GM21619 (cell line): ENCODE data around the gene RTN4IP1.
"Not testable (repeated sequence)": the region's sequence is repeated elsewhere in the genome, so short reads cannot be mapped to it uniquely, and the experiment has no call there.

Experiments used
- ATAC-seq: cut with Tn5 transposase; IDR thresholded peaks from one replicate; pipeline ENCODE4 v1.9.1; 2021; ENCODE audit not compliant: unreplicated experiment

RTN4IP1 gene

GRCh38 chr6:106628658-106629102 is 618 bp downstream of the RTN4IP1 start:
- peak; percentile 0 for ATAC-seq

- ATAC-seq = not testable (repeated sequence)
Observed at GRCh38 chr6:106627760-106628159, 1.5 kb downstream of the RTN4IP1 start.

DNA sequence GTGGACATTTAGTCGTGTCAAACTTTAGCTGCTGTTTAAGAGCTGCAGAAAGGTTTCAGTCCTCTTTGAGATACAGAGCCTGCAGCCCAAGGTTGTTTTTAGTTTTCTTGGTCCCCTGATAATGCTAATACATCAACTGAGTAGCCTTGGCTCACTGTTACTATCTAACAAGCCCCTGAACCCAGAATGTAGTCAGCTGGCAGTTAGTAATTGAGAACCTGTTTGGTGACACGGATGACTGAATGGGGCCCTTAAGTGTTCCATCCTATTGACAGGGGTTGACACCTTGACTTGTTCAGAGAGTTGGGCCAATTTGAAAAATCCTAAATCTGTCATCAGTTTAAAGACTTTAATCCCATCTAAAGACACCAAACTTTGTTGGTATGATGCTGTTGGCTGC is 2.8 kb downstream of the RTN4IP1 start:
- peak; percentile 37 for ATAC-seq

DNA sequence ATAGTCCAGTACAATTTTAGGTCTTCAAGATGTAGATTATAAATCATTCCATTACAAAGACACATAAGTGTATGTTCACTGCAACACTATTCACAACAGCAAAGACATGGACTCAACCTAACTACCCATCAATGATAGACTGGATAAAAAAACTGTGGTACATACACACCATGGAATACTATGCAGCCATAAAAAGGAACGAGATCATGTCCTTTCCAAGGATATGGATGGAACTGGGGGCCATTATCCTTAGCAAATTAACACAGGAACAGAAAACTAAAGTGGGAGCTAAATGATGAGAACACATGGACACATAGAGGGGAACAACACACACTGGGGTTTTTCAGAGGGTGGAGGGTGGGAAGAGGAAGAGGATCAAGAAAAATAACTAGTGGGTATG is 6.3 kb downstream of the RTN4IP1 start:
- no peak for ATAC-seq

DNA sequence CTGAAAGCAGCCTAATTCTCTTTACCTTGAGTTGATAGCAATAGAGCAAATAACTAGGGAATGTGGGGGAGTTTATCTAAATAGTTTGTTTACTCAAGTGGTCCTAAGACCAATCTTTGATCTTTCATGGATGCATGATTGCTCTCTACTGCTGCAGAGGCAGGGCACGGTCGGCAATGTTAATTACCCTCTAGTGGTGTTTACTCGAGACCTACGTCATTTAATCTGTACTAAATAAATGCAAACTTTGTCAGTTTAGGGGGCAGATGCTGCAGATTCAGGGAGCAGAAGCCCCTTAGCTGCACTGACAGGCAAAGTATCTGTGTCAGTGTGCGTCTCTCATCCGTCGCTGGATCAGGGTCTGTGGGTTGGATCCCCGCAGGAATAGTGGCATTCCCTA is 6.9 kb downstream of the RTN4IP1 start:
- ATAC-seq = no peak

GRCh38 chr6:106620931-106621672 is 8.2 kb downstream of the RTN4IP1 start:
- no peak for ATAC-seq

GRCh38 chr6:106619223-106619622 is 10.1 kb downstream of the RTN4IP1 start:
- ATAC-seq = no peak

GRCh38 chr6:106618324-106618723 is 11.0 kb downstream of the RTN4IP1 start:
- ATAC-seq = no peak

- ATAC-seq = no peak
Observed at GRCh38 chr6:106617857-106618256, 11.4 kb downstream of the RTN4IP1 start.

DNA sequence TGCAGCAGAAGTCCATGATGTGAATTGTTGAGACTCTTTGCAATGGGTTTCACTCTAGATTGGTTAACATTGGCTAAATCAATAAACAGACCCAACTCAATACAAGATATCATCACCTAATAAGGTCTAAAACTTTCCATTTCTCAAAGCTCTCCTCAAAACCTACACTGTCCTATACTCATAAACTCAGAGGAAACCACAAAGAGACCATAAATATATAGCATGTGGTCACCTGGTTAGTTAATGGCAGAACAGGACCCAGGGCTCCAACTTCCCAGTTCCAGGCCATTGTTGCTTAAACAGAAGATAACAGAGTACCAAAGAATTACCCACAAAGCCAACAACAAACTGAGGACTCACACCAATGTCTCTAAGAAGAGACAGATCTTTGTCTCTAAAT is 12.0 kb downstream of the RTN4IP1 start:
- peak; percentile 84 for ATAC-seq

- ATAC-seq = no peak
Observed at GRCh38 chr6:106614592-106615257, 14.6 kb downstream of the RTN4IP1 start.

- no peak for ATAC-seq
Observed at GRCh38 chr6:106614166-106614565, 15.1 kb downstream of the RTN4IP1 start.

DNA sequence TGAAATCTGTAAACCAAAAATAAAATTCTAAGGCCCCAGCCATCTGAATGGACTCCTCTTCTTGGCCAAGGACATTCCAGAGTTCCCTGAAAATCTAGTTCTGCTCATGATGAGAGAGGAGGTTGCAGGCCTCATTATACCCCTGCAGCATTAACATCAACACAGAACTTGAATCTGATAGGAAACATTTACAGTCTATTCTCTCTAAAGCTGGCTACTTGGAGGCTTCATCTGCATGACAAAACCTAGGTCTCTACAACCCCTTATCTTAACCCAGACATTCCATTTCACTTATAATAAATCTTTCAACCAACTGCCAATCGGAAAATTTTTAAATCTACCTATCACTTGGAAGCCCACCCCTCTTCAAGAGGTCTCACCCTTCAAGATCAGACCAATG is 15.7 kb downstream of the RTN4IP1 start:
- ATAC-seq = no peak

- ATAC-seq = no peak
Observed at GRCh38 chr6:106612671-106613416, 16.5 kb downstream of the RTN4IP1 start.

DNA sequence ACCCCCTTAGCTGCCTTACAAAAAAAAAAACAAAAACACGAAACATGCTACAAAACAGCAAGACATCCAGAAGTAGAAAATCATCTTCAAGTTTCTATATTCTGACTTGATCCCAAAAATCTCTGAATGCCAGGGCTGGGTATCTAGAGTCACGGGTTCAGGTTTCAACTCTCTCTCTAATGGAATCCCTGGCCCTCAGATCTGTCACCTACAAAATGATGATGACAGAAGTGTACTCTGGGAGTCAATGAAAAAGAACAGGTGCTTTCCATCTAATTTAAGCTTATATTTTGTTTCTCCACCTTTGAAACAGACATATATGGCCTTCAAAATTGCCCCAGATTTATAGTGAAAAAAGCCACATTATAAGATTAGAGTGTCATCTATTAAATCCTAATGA is 18.3 kb downstream of the RTN4IP1 start:
- no peak for ATAC-seq

DNA sequence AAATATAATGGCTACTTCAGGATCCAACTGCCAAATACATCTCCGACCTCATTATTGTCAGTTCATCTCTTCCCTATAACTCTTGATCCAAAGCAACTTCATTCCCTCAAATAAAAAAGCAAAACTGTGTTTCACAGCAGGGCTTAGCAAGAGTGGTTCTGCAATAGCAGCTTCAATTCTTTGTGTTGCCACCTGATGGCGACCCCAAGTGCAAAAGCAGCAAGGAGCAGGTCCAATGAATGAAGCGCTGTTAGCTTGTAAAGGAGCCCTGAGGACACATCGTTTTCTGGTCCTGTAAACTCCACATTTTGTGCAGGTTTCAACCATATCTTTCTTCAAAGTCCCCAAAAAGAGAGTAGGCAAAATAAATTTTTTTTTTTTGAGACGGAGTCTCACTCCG is 19.6 kb downstream of the RTN4IP1 start:
- ATAC-seq = no peak

- ATAC-seq = peak; percentile 82
Observed at GRCh38 chr6:106608080-106608668, 21.1 kb downstream of the RTN4IP1 start.

- ATAC-seq = no peak
Observed at GRCh38 chr6:106600329-106600728, 29.0 kb downstream of the RTN4IP1 start.

DNA sequence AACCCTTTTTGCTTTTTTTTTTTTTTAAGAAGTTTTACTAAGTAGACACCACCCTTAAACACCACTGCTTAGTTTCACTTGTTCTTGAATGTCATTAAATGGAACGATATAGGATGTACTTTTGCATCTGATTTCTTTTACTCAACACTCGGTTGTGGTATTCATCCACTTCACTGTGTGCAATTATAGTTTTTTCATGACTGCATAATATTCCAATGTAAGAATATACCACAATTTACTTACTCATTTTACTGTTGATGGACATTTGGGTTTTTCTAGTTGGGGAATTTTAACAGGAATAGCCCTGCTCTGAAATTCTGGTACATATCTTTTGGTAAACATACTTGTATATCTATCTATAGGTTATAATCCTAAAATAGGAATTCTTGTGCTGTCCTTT is 29.9 kb downstream of the RTN4IP1 start:
- no peak for ATAC-seq

DNA sequence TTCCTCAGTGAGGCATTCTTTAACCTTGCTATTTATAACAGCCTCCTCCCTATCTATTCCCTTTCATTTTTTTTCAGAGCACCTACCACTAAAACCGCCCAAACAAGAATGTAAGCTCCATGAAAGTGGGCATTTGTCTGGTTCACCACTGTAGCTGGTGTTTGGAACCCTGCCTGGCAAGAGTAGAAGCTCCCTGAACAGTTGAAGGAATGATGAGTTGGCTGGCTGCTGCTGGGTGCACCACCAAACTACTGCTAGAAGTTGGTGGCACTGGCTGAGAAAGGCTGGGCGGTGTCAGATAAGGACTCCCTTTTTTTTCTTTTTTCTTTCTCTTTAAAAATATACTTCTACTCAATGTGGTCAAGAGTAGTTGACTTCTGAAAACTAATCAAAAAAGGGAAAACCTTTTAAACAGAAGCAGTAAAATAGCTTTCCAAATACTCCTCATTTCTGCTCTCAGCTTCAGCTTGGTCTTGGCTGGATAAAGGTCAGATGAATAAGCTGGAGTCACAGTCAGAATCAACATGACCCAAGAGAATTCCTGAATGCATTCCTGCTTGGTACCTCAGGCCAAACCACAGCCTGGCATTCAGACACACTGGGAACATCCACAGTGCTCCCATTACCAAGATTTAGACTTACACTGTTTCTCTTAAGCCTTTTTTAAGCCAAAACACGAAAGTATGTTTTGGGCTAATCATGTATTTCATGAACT is 38.0 kb downstream of the RTN4IP1 start:
- ATAC-seq = no peak

- ATAC-seq = not testable (repeated sequence)
Observed at GRCh38 chr6:106588937-106589336, 40.4 kb downstream of the RTN4IP1 start.
